Measurements from ENCODE around the gene IMP4. TPM values are rescaled to one million over a fixed set of nuclear protein-coding genes. Genes with fewer than 3 reads are reported as not detected.

The IMP4 gene
- total and polyA plus RNA-seq, 2 donors (not counting 1 experiment from before 2014, with no cell fraction given): 102 to 164 TPM

DNA sequence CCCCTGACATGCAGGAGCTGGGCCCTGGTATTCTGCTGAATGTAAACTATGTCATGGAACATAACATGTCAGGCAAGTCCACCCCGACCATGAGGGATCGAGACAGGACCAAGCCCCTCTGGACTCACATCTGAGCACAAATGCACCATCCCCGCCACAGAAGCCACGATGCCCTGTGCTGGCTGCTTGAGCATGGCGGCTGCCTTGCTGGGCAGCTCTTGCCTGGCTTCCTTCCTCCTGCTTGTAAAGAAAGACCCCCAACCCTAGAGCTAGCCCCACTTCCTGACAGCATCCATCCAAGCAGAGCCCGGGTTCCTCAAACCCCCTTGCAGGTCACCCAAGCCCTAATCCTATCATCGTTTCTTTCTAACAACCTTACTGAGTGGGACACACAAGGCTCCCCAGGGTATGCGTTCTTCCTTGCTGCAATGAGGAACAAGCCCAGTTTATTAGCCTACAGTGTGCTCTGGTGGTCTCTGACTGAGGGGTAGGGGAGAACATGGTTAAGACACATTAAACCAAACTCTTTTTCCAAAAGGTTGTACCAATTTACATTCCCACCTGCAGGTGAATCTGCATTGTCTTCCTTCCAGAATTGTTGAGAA is 39.7 kb downstream of the IMP4 start:
- Mint-ChIP-seq H3K9me3 (ENCODE audit: insufficient read depth) (no peaks in the 10 kb centered on the region), H3K27ac (peak overlapping the region; percentile 59), H3K4me3 (no peak overlapping the region), H3K4me1 (peaks cover 76% of the 10 kb centered on the region), H3K27me3 (no peaks in the 10 kb centered on the region)
- peaks cover 56% of the 10 kb centered on the region for H3K79me2 ChIP-seq (ENCODE audit: control insufficient read depth, insufficient read depth, low read length)
- peaks cover 0 to 16% of the 10 kb centered on the region in 2 experiments for H3K36me3 ChIP-seq (replicated peaks in 1 of 2; ENCODE audit: control extremely low read depth in 1 of 2, control insufficient read depth in 1 of 2, extremely low read depth in 1 of 2, insufficient read depth in 2 of 2, low read length in 1 of 2)
- no peak overlapping the region for H3K4me2 ChIP-seq (replicated peaks; ENCODE audit: low read depth, low read length, poor library complexity, severe bottlenecking)
- no peak overlapping the region for H2AFZ ChIP-seq (ENCODE audit: insufficient read depth, low read depth, low read length, poor library complexity, severe bottlenecking)
- no peak for DNase-seq
- TF ChIP-seq CTCF (IDR thresholded peaks at IDR 0.05): no peak
- no peak for TF ChIP-seq EZH2 (IDR thresholded peaks at IDR 0.05; ENCODE audit: borderline replicate concordance, insufficient read depth, low read depth, low read length, poor library complexity, severe bottlenecking)
- H3K9ac ChIP-seq (ENCODE audit: low read length): no peak overlapping the region
- H3K27ac ChIP-seq (ENCODE audit: low read length in 2 of 2): no peak overlapping the region
- POLR2A ChIA-PET: no interaction called here
- H3K9me3 ChIP-seq (ENCODE audit: control extremely low read depth in 1 of 3, control insufficient read depth in 2 of 3, insufficient read depth in 1 of 3, low read length in 2 of 3): no peaks in the 10 kb centered on the region
- WGBS (ENCODE audit: insufficient coverage): 90% methylated on average over 6 of the region's 8 CpGs
- H3K4me3 ChIP-seq (ENCODE audit: control extremely low read depth in 1 of 5, extremely low read depth in 1 of 5, insufficient read depth in 1 of 5, low read depth in 2 of 5, low read length in 4 of 5): no peak overlapping the region
- intact Hi-C loops (cut with micrococcal nuclease): no loop called here
- H3K4me1 ChIP-seq (ENCODE audit: control insufficient read depth in 2 of 2, insufficient read depth in 2 of 2, low read length in 2 of 2): peaks cover 44 to 72% of the 10 kb centered on the region in 2 donors
- CTCF ChIA-PET: interaction anchor here (2.0 to 4.0 kb wide), 2 partner anchors 8 to 10 kb away, joined by 6 to 25 read pairs; no protein-coding TSS in a partner anchor
- peaks cover 32% of the 10 kb centered on the region for H4K20me1 ChIP-seq (ENCODE audit: control insufficient read depth, insufficient read depth, low read length, poor library complexity, severe bottlenecking)
- no peaks in the 10 kb centered on the region for H3K27me3 ChIP-seq (replicated peaks in 1 of 4; ENCODE audit: control extremely low read depth in 1 of 4, control insufficient read depth in 3 of 4, insufficient read depth in 4 of 4, low read length in 3 of 4)
- no peak for ATAC-seq (ENCODE audit: low read depth)

- intact Hi-C loops (cut with micrococcal nuclease): no loop called here
- peak; percentile 60 for ATAC-seq (ENCODE audit: low read depth)
- Histone ChIP-seq H3K9me3 (ENCODE audit: control extremely low read depth in 1 of 3, control insufficient read depth in 2 of 3, insufficient read depth in 1 of 3, low read length in 2 of 3) (no peaks in the 10 kb centered on the region), H3K9ac (ENCODE audit: low read length) (peak overlapping the region; percentile 2), H2AFZ (ENCODE audit: insufficient read depth, low read depth, low read length, poor library complexity, severe bottlenecking) (no peak overlapping the region), H3K4me1 (ENCODE audit: control insufficient read depth in 2 of 2, insufficient read depth in 2 of 2, low read length in 2 of 2) (peaks cover 35 to 74% of the 10 kb centered on the region in 2 donors), H3K27ac (ENCODE audit: low read length in 2 of 2) (peak overlapping the region in 1 of 2 donors; percentile 14), H3K27me3 (replicated peaks in 1 of 4; ENCODE audit: control extremely low read depth in 1 of 4, control insufficient read depth in 3 of 4, insufficient read depth in 4 of 4, low read length in 3 of 4) (no peaks in the 10 kb centered on the region), H3K4me2 (replicated peaks; ENCODE audit: low read depth, low read length, poor library complexity, severe bottlenecking) (peak overlapping the region; percentile 39), H4K20me1 (ENCODE audit: control insufficient read depth, insufficient read depth, low read length, poor library complexity, severe bottlenecking) (peaks cover 3% of the 10 kb centered on the region), H3K36me3 (replicated peaks in 1 of 2; ENCODE audit: control extremely low read depth in 1 of 2, control insufficient read depth in 1 of 2, extremely low read depth in 1 of 2, insufficient read depth in 2 of 2, low read length in 1 of 2) (peaks cover 0 to 8% of the 10 kb centered on the region in 2 experiments), H3K79me2 (ENCODE audit: control insufficient read depth, insufficient read depth, low read length) (peaks cover 23% of the 10 kb centered on the region), H3K4me3 (ENCODE audit: control extremely low read depth in 1 of 5, extremely low read depth in 1 of 5, insufficient read depth in 1 of 5, low read depth in 2 of 5, low read length in 4 of 5) (no peak overlapping the region)
- Mint-ChIP-seq H3K27ac (peak overlapping the region; percentile 86), H3K9me3 (ENCODE audit: insufficient read depth) (no peaks in the 10 kb centered on the region), H3K27me3 (no peaks in the 10 kb centered on the region), H3K4me3 (peak overlapping the region; percentile 38), H3K4me1 (peaks cover 77% of the 10 kb centered on the region)
- no peak for TF ChIP-seq EZH2 (IDR thresholded peaks at IDR 0.05; ENCODE audit: borderline replicate concordance, insufficient read depth, low read depth, low read length, poor library complexity, severe bottlenecking)
- ChIA-PET CTCF (interaction anchor here (1.0 to 4.0 kb wide), 2 partner anchors 12 to 19 kb away, joined by 4 to 25 read pairs; no protein-coding TSS in a partner anchor), POLR2A (interaction anchor here (0.7 to 0.9 kb wide), 3 partner anchors 9 to 13 kb away, joined by 3 to 7 read pairs (median 7); no protein-coding TSS in a partner anchor)
- WGBS (ENCODE audit: insufficient coverage): 31% methylated on average over 3 of the region's 3 CpGs
- peak; percentile 41 for DNase-seq
Measured at GRCh38 chr2:130385709-130386108, 43.0 kb downstream of the IMP4 start.

All from B cell (primary cell).